RWPE1 (cell line): ENCODE results near the gene PES1.
"Not testable (repeated sequence)": the region's sequence is repeated elsewhere in the genome, so short reads cannot be mapped to it uniquely, and the experiment has no call there.

Experiments used
- CTCF ChIA-PET: fragments of 350-600 bp; sonication (Branson Sonifier 250); formaldehyde crosslinking; extraction: SDS; loops from one replicate; lab custom pipeline; 2021; lab: Yijun Ruan, JAX
- POLR2A ChIA-PET: fragments of 400-600 bp; formaldehyde crosslinking; extraction: SDS; loops from one replicate; lab custom pipeline; 2020; ENCODE audit warnings: antibody characterized with exemption; ENCODE audit not compliant: low non-redundant PET; lab: Yijun Ruan, JAX
- DNase-seq: peaks from one replicate; pipeline ENCODE4 v3.0.0; 2012; ENCODE audit warnings: low spot score
- H3K27ac ChIP-seq: fragments of 450-650 bp; 2 replicates; pipeline ENCODE4 v1.5.1; 2017
- TF ChIP-seq, protein P1 (sequence below): fragments of 450-650 bp; conservative IDR thresholded peaks from 2 replicates; pipeline ENCODE4 v1.5.1; 2017; ENCODE audit warnings: low read depth, mild to moderate bottlenecking

Gene PES1

DNA sequence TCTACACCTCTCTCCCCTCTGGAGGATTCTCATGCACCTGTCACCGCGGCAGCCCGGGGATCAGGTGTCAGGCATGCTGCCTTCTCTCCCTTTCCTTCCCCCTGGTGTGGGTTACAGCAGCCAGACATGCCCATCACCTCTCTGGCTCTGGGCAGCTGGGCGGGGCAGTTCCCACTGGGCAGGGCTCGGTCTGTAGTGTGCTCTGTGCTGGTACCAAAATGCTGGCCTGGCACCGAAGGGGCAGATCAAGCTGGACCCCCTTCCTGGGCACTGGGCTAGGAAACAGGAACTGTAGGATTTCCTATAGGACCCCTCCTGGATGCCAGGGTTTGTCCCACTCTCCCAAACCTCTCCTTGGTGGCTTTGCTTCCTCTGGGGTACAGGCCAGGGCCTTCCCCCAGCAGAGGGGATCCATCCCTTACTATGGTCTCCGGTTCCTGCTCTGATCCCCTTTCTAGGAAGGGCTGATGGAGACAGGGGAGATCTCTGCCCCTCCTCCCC, 18.1 kb downstream of the PES1 start:
- CTCF ChIA-PET = no interaction called here
- TF ChIP-seq, protein P1, sequence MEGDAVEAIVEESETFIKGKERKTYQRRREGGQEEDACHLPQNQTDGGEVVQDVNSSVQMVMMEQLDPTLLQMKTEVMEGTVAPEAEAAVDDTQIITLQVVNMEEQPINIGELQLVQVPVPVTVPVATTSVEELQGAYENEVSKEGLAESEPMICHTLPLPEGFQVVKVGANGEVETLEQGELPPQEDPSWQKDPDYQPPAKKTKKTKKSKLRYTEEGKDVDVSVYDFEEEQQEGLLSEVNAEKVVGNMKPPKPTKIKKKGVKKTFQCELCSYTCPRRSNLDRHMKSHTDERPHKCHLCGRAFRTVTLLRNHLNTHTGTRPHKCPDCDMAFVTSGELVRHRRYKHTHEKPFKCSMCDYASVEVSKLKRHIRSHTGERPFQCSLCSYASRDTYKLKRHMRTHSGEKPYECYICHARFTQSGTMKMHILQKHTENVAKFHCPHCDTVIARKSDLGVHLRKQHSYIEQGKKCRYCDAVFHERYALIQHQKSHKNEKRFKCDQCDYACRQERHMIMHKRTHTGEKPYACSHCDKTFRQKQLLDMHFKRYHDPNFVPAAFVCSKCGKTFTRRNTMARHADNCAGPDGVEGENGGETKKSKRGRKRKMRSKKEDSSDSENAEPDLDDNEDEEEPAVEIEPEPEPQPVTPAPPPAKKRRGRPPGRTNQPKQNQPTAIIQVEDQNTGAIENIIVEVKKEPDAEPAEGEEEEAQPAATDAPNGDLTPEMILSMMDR = no peak
- POLR2A ChIA-PET = no interaction called here
- DNase-seq = no peak
- no peak overlapping the region for H3K27ac ChIP-seq

DNA sequence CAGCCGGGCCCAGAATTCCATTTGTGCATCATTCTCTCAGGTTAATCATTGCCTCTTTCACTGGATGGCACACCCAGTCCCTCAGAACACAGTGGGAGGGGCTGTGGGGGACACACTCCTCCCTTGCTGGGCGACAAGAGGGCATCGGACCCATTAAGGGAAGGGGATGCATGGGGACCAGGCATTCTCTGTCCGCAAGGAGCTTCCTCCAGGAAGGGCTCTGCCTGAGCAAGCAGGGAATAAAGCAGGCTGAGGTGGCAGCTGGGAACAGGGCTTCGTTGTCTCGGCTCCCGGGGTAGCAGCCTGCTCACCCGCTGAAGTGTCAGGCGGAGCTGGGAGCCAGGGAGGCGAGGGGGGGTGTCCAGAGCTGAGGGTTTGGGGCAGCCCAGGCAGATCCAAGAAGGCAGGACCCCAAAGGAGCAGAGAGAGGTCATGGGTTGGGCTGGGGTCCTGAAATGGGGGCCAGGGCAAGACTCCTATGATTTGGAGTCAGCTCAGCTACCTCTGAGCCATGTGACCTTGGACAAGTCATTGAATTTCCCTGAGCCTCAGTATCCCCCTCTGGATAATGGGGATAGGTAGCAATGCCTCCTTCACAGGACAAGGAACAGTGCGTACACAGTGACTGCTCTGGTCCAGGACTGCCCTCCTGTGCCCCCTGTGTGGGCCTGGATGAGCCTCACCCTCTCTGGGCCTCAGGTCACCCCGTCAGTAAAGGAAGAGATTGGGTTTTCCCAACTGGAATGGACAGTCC, 18.7 kb downstream of the PES1 start:
- H3K27ac ChIP-seq = no peak overlapping the region
- ChIA-PET CTCF (no interaction called here), POLR2A (no interaction called here)
- TF ChIP-seq, protein P1 = no peak
- DNase-seq = no peak

DNA sequence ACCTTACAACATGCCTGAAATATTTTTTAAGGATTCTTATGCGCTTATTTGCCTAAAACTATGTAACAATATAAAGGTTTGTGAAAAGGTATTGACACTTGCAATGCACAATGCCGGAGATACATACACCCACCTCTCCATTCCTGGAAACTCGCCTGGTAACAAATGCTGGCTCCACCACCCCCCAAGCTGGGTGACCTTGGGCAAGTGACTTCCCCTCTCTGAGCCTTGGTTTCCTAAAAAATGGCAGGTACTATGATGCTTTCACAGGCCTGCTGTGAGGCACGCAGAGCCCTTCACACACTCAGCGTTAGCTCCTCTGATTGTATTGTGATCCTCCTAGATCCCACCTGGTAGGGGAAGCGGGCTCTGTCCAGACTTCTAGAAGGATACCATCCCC, 19.5 kb downstream of the PES1 start:
- ChIA-PET POLR2A (no interaction called here), CTCF (no interaction called here)
- TF ChIP-seq, protein P1 = no peak
- H3K27ac ChIP-seq = no peak overlapping the region
- no peak for DNase-seq

DNA sequence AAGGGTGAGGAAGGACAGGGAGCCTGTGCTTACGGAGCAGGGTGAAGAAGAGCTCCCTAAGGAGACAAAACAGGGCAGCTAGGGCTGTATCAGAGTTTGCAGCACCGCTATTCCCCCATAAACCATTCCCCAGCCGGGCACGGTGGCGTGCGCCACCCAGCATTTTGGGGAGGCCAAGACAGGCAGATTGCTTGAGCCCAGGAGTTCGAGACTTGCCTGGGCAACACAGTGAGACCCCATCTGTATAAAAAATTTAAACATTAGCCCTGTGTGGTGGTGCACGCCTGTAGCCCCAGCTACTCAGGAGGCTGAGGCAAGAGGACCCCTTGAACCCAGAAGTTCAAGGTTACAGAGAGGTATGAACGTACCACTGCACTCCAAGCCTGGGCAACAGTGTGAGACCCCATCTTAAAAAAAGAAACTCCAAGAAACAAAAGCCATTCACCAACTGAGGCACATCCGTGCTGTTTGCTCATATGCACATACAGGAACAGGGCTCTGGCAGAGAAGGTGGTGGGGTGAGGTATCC, 22.0 kb downstream of the PES1 start:
- ChIA-PET POLR2A (no interaction called here), CTCF (no interaction called here)

DNA sequence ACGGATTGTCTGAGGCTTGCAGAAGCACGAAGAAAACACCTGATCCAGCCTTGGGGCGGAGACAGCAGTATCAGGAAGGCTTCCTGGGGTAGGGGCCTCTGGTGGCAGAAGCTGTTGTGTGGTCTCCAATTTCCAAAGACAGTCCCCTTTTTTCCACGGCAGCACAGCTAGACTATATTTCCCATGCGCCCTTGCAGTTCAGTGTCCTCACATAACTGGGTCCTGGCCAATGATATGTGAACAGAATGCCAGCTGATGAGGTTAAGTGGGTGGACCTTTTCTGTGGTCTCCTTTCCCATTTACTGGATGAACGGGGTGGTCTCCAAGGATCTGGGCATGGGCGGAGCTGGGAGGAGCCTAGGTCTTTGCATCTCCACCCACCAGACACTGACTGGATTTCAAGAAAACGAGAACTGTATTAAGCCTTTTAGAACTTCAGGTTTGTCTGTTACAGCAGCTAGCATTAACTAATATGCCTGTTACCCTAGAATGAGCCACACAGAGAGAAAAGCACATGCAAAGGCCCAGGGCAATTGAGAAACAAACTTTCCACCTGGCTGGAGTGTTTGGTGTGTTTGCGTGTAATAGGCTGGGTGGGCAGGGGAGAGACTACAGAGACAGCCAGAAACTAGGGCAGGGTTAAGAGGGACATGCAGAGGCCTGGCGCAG, 23.4 kb downstream of the PES1 start:
- TF ChIP-seq, protein P1 = no peak
- no peak overlapping the region for H3K27ac ChIP-seq
- ChIA-PET POLR2A (no interaction called here), CTCF (no interaction called here)
- DNase-seq = no peak

More for the DNA sequence above, 22.0 kb downstream of the PES1 start:
- H3K27ac ChIP-seq = no peak overlapping the region
- DNase-seq = no peak
- TF ChIP-seq, protein P1 = no peak

DNA sequence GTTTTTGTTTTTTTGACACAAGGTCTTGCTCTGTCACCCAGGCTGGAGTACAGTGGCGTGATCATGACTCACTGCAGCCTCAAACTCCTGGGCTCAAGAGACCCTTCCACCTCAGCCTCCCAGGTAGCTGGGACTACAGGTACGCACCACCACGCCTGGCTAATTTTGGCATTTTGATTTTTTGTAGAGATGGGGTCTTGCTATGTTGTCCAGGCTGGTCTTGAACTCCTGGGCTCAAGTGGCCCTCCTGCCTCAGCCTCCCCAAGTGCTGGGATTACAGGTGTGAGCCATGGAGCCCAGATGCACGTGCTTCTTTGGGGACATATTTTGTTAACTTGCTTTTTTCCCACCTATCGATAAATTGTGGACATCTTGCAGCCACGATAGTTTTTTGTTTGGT, 24.4 kb downstream of the PES1 start:
- CTCF ChIA-PET, DNase-seq, H3K27ac ChIP-seq, POLR2A ChIA-PET: not testable (repeated sequence)

DNA sequence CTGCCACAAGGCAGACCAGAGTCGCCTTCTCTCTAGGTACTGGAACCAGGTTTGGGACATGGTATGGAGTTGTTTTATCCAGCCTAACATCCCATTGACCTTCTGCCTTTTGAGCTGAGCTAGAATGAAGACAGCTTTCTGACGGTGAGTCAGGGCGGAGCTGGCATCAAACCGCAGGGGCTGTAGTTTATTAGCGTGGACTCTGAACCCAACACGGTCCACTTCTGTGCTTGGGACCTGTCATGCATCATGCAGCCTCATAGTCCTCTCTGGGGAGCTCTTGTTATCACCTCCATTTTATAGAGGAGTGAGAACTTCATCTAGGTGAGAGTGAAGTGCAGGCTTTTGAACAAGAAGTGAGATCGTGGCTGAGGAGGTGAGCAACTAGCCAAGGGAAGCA, 25.6 kb downstream of the PES1 start:
- TF ChIP-seq, protein P1 = no peak
- POLR2A ChIA-PET = no interaction called here
- CTCF ChIA-PET = no interaction called here
- DNase-seq = no peak
- no peak overlapping the region for H3K27ac ChIP-seq
